Right cardiac atrium (tissue), 5 donors: ENCODE measurements around the gene CDC14A. TPM values are rescaled to one million over a fixed set of nuclear protein-coding genes. Genes with fewer than 3 reads are reported as not detected.
"Not testable (repeated sequence)": the region's sequence is repeated elsewhere in the genome, so short reads cannot be mapped to it uniquely, and the experiment has no call there.

Experiments
- ATAC-seq, 2 donors: fragments of 200-7000 bp; cut with Tn5 transposase; one replicate each; pipeline versions ENCODE4 v1.8.0 to v1.9.1; 2020; ENCODE audit warnings: moderate library complexity in 2 of 2, mild to moderate bottlenecking in 1 of 2
- DNase-seq, 3 donors: peaks; one replicate each; pipeline ENCODE4 v3.0.0-alpha.2; 2020
- H3K27ac ChIP-seq: one replicate; pipeline ENCODE4 v1.5.1; 2013; ENCODE audit warnings: mild to moderate bottlenecking, low read length, control low read depth, moderate library complexity
- H3K27me3 ChIP-seq: one replicate; pipeline ENCODE4 v1.6.1; 2013; ENCODE audit not compliant: control insufficient read depth, insufficient read depth
- H3K4me1 ChIP-seq: one replicate; pipeline ENCODE4 v1.6.1; 2013; ENCODE audit warnings: low read length; ENCODE audit not compliant: control insufficient read depth, insufficient read depth
- H3K4me3 ChIP-seq: one replicate; pipeline ENCODE4 v1.5.1; 2013; ENCODE audit warnings: low read length, control low read depth
- H3K9me3 ChIP-seq: one replicate; pipeline ENCODE4 v1.6.1; 2013; ENCODE audit warnings: low read length; ENCODE audit not compliant: control insufficient read depth
- WGBS: extraction: QIAGEN DNeasy Blood & Tissue Kit; methylation state at CpG from one replicate; pipeline ENCODE4 v1.1.7; 2013; 5-methylcytosine and 5-hydroxymethylcytosine counted together
- intact Hi-C, 4 donors: fragments of 100-400 bp; cut with DNase I; formaldehyde crosslinking; loops; one replicate each; pipeline versions ENCODE4 v1.11.0 to v1.14.0; 2022 to 2023
- polyA plus RNA-seq: library from polyadenylated mRNA; stranded (reverse); fragments of 200-250 nt; gene quantifications from one replicate; pipeline ENCODE4 v1.2.3, GENCODE V29; 2013
- total RNA-seq, 4 donors: library from RNA; stranded (reverse); fragmentation: NEBNext Ultra II Directional; extraction: Animal tissue kit (Norgen Biotek cat#: 25700); gene quantifications; one replicate each; pipeline ENCODE4 v1.2.1, GENCODE V29; 2021
- donor health status: healthy with polysubstance abuse.
- donor health status: DM: no; HTN: yes; CAD: no.
- donor health status: DM: no; HTN: no; CAD: no.
- donor health status: DM: no; HTN: yes; CAD: no; lungs with severe emphysema.
- donor health status: DM: yes; HTN: yes; CAD: no.

Gene CDC14A
- total and polyA plus RNA-seq, 5 donors = 1.9 to 5.2 (median 4.8) TPM

DNA sequence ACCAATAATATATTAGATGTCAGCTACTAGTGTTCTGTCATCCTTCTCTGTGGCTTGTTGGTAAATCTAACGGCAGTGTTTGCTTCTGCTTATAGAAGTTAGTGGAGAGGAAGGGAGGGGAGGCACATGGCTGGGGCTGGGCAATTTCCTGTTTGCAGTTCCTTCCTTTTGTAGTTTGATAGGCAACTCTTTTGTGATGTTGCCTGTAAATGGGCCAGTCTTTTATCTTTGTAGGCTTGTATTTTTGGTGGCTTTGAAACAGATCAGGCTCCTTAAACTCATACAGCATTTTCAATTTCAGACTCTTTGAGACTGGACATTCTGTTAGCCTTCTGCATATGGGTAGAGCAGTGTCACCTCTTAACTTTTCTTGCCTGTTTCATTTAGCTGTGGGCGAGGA lies 48.1 kb downstream of the CDC14A start:
- no peaks in the 10 kb centered on the region for H3K27me3 ChIP-seq
- H3K4me3 ChIP-seq = no peak overlapping the region
- H3K4me1 ChIP-seq = peaks cover 2% of the 10 kb centered on the region
- intact Hi-C loops = no loop called here
- 53% methylated on average over 2 of the region's 2 CpGs for WGBS
- peak overlapping the region; percentile 37 for H3K27ac ChIP-seq
- H3K9me3 ChIP-seq = no peaks in the 10 kb centered on the region
- DNase-seq (peak; percentile 39 to 66 (median 64)), ATAC-seq (peak; percentile 82 to 95)

DNA sequence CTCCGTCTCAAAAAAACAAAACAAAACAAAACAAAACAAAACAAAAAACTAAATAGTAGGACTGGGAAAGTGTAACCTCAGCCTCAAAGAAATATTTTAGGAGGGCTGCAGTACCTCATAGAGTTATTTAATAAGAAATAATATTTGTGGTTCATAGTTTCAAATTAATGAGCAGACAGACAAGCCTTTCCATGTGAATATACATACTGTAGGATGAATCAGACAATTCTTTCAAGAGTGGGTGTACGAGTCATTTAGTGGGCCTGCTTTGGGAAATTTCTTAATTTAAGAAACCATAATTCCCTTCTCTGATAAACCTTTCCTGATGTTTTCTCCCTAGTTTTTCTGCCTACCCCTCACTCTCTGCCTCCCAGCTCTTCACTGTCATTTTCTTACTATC lies 52.5 kb downstream of the CDC14A start:
- H3K27me3 ChIP-seq = no peaks in the 10 kb centered on the region
- no peaks in the 10 kb centered on the region for H3K9me3 ChIP-seq
- H3K4me3 ChIP-seq = no peak overlapping the region
- intact Hi-C loops = no loop called here
- H3K4me1 ChIP-seq = peaks cover 2% of the 10 kb centered on the region
- no peak for ATAC-seq
- WGBS = 95% methylated on average over 2 of the region's 2 CpGs
- DNase-seq = no peak
- H3K27ac ChIP-seq = no peak overlapping the region

DNA sequence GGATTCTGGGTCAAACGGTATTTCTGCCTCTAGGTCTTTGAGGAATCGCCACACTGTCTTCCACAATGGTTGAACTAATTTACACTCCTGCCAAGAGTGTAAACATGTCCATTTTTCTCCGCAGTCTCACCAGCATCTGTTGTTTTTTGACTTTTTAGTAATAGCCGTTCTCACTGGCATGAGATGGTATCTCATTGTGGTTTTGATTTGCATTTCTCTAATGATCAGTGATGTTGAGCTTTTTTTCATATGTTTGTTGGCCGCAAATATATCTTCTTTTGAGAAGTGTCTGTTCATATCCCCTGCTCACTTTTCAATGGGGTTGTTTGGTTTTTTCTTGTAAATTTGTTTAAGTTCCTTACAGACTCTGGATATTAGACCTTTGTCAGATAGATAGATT lies 53.6 kb downstream of the CDC14A start:
- WGBS = 97% methylated on average over 5 of the region's 5 CpGs
- ATAC-seq, intact Hi-C loops, H3K27me3 ChIP-seq, H3K4me3 ChIP-seq, H3K27ac ChIP-seq, H3K4me1 ChIP-seq, H3K9me3 ChIP-seq, DNase-seq: not testable (repeated sequence)

DNA sequence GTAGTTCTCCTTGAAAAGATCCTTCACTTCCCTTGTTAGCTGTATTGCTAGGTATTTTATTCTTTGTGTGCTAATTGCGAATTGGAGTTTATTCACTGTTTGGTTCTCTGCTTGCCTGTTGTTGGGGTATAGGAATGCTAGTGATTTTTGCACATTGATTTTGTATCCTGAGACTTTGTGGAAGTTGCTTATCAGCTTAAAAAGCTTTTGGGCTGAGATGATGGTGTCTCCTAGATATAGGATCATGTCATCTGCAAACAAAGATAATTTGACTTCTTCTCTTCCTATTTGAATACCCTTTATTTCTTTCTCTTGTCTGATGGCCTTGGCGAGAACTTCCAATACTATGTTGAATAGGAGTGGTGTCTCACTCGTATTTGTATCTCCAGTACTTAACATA lies 55.1 kb downstream of the CDC14A start:
- ATAC-seq, H3K27me3 ChIP-seq, H3K4me3 ChIP-seq, H3K27ac ChIP-seq, intact Hi-C loops, DNase-seq, H3K4me1 ChIP-seq, H3K9me3 ChIP-seq: not testable (repeated sequence)
- WGBS = 98% methylated on average over 3 of the region's 3 CpGs

DNA sequence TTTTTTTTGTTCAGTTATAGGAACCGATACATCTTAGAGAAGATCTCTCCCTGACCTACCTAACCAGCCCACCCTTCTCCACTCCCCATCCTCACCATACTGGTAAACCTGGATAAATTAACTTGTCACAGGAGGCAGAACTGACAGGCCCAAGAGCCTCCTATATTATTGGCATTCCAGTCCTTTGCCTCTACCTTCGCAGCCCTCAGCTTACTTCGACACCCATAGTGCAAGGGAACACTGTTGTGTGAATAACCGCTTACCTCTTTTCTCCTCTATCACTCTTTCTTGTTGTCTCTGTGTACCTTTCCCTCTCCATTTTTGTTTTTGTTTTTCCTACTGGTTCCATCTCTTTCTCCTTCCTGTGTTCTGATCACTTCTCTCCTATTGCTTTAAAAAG lies 58.7 kb downstream of the CDC14A start:
- no peak overlapping the region for H3K4me3 ChIP-seq
- DNase-seq = no peak
- no peaks in the 10 kb centered on the region for H3K9me3 ChIP-seq
- 93% methylated on average over 4 of the region's 4 CpGs for WGBS
- no peak for ATAC-seq
- intact Hi-C loops = no loop called here
- peaks cover 4% of the 10 kb centered on the region for H3K4me1 ChIP-seq
- H3K27ac ChIP-seq = no peak overlapping the region
- no peaks in the 10 kb centered on the region for H3K27me3 ChIP-seq

DNA sequence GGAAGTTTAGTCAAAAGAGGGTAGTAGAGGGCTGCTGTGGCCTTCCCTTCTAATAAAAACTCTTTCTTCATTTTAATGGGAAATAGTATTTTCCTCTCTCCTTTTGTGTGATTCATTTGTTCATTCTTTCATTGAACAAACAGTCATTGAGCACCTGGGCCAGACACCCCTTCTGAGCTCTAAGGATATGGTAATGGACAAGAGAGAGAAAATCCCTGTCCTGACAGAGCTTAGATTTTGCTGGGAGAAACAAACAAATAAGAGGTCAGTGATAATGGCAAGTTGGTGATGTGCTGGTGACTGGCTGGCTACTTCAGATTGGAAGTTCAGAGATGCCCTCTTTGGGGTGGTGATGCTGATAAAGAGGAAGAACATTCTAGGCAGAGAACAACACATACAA lies 59.3 kb downstream of the CDC14A start:
- intact Hi-C loops = no loop called here
- Histone ChIP-seq H3K27ac (no peak overlapping the region), H3K4me1 (peaks cover 4% of the 10 kb centered on the region), H3K27me3 (no peaks in the 10 kb centered on the region), H3K9me3 (no peaks in the 10 kb centered on the region), H3K4me3 (no peak overlapping the region)
- ATAC-seq (no peak), DNase-seq (no peak)

DNA sequence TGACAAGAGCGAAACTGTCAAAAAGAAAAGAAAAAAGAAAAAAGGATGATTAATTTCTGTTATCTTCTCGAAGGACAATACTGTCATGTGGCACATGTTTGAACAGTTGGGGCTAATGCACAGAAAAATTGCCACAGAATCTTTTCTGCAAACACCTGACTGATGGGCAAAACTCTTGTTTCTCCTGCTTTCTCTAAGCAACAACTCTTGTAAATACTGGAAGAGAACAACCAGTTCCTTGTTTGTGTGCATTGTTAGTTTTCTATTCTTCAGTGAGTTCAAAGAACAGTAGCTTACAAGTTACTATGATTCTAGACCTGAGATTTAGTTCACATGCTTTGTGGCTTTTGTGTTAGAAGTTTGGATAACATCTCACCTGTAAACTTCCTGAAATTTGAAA lies 60.7 kb downstream of the CDC14A start:
- ATAC-seq (no peak), DNase-seq (no peak)
- WGBS = 94% methylated on average over 2 of the region's 2 CpGs
- H3K27me3 ChIP-seq = no peaks in the 10 kb centered on the region
- no peak overlapping the region for H3K4me3 ChIP-seq
- intact Hi-C loops = no loop called here
- no peak overlapping the region for H3K27ac ChIP-seq
- H3K4me1 ChIP-seq = peaks cover 4% of the 10 kb centered on the region
- H3K9me3 ChIP-seq = no peaks in the 10 kb centered on the region

DNA sequence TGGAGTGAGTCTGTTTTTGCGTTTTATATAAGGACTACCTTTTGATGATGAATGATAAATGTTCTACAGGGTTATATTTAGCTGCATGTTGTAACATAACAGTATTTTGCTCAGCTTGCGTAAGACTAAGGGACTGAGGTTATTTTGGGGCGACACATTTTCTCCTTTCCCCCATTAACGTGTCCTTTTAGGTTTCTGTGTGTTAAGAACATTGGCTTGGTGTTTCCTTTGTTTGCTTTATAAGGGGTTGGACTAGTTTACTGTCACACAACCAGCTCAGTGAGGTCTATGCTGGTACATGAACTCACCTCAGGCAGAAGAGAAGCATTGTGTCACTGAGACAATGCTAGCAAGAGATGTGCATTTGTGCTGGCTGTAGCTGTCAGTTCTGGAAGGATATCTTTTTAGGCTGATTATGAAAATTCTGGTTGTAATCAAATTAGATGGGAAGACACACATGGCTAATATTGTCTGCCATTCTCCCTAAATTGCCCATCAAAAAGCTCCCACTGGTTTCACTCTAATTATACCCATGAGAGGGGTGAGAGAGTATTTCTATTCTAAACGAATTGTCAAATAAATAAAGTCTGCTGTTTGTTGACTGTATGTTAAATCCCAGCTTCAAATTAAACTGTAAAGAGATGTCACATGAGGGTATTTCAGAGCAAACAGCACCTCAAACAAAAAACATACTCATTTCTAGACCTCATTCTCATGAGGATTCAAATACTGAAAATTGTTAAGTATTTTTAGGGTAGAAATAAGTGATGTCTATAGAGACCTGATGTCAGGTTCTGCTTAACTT lies 62.6 kb downstream of the CDC14A start:
- 83% methylated on average over 5 of the region's 5 CpGs for WGBS
- Histone ChIP-seq H3K4me1 (peaks cover 4% of the 10 kb centered on the region), H3K9me3 (no peaks in the 10 kb centered on the region), H3K27me3 (no peaks in the 10 kb centered on the region), H3K27ac (no peak overlapping the region), H3K4me3 (no peak overlapping the region)
- no peak for ATAC-seq
- intact Hi-C loops = no loop called here
- DNase-seq = no peak

DNA sequence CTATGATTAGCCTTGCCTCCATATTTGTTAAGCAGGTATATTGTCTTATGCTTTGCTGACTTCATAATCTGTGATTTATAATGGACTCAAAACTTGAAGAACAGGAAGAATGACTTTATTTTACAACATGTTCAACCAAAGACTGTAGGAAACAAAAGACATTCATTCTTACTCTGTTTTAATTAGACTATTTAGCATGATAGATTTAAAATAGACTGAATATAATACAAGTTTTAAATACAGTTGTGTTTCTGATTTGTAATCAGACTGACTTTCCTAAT lies 63.1 kb downstream of the CDC14A start:
- ATAC-seq = no peak
- intact Hi-C loops = no loop called here
- no peak overlapping the region for H3K27ac ChIP-seq
- H3K27me3 ChIP-seq = no peaks in the 10 kb centered on the region
- peaks cover 4% of the 10 kb centered on the region for H3K4me1 ChIP-seq
- no peaks in the 10 kb centered on the region for H3K9me3 ChIP-seq
- DNase-seq = no peak
- H3K4me3 ChIP-seq = no peak overlapping the region

DNA sequence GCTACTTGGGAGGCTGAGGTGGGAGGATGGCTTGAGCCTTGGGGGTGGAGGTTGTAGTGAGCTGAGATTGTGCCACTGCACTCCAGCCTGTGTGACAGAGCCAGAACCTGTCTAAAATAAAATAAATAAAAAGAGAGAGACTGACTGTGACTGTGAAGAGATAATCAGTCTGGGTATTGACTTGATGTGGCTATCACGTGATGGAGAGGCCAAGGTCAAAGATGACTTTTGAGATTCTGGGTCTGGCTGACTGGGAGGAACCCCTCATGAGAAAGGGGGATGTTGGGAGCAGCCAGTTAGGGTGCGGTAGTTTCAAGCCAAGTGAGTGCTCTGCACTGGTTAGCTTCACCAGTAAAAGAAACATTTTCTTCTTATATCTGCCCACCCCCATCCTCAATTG lies 66.8 kb downstream of the CDC14A start:
- H3K27me3 ChIP-seq = no peaks in the 10 kb centered on the region
- no peaks in the 10 kb centered on the region for H3K9me3 ChIP-seq
- DNase-seq (no peak), ATAC-seq (no peak)
- no peak overlapping the region for H3K27ac ChIP-seq
- no peak overlapping the region for H3K4me3 ChIP-seq
- H3K4me1 ChIP-seq = peaks cover 2% of the 10 kb centered on the region
- intact Hi-C loops = no loop called here
- 84% methylated on average over 2 of the region's 2 CpGs for WGBS

DNA sequence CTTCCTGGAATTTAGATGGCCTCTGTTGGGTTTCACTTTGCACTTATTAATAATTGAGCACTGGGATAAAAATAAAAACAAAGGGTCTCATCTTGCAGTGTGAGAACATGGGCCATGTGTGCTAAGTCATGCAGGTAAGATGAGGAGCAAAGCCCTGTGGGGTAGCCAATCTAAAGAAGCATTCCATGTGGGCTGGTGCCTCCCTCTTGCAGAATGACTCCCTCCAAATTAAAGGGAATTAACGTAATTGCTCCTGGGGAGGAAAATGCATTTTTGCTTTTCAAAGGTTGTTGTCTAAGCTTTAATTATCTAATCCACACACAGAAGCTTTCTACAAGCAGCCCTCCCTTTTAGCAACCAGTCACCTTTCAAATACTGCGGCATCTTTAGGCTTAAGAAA lies 69.8 kb downstream of the CDC14A start:
- DNase-seq (no peak), ATAC-seq (no peak)
- Histone ChIP-seq H3K4me3 (no peak overlapping the region), H3K4me1 (no peaks in the 10 kb centered on the region), H3K27me3 (no peaks in the 10 kb centered on the region), H3K27ac (no peak overlapping the region), H3K9me3 (no peaks in the 10 kb centered on the region)
- intact Hi-C loops = no loop called here
- WGBS = 91% methylated on average over 2 of the region's 2 CpGs

DNA sequence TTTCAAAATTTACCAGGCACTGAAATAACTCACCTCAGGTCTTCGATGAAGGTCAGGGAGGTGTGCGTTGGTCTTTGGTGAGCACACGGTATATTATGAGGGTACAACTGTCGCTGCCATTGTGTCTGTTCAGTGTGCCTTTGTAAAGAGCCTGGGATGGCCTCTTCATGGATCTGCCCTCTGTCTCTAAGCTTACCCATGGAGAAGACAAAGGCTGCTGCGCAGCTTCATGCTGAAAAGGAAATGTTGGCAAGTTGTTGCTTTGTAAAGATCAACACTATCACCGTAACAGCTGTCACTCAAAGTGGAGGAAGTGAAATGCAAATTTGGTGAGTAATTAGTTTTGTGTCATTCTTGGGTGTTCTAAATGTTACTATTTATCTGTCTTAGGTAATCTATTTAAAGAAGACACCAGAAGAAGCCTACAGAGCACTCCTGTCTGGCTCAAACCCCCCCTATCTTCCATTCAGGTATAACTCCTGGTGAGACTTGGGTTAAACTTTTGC lies 71.6 kb downstream of the CDC14A start:
- 94% methylated on average over 6 of the region's 6 CpGs for WGBS
- no peaks in the 10 kb centered on the region for H3K4me1 ChIP-seq
- ATAC-seq (no peak), DNase-seq (no peak)
- H3K9me3 ChIP-seq = no peaks in the 10 kb centered on the region
- H3K27ac ChIP-seq = no peak overlapping the region
- H3K27me3 ChIP-seq = no peaks in the 10 kb centered on the region
- intact Hi-C loops = no loop called here
- H3K4me3 ChIP-seq = no peak overlapping the region
